Progenitor cell of endocrine pancreas (in vitro differentiated cells): ENCODE results near the gene FAM3C. TPM values are rescaled to one million over a fixed set of nuclear protein-coding genes. Genes with fewer than 3 reads are reported as not detected.

ENCODE experiments used
- DNase-seq: peaks from one replicate; pipeline ENCODE4 v3.0.0; 2021; ENCODE audit warnings: low spot score; ENCODE audit not compliant: unreplicated experiment
- H3K27ac Mint-ChIP-seq: 2 replicates; pipeline ENCODE4 v1.8.0; 2021; ENCODE audit warnings: mild to moderate bottlenecking, moderate library complexity, mixed read lengths
- H3K27me3 Mint-ChIP-seq: 2 replicates; pipeline ENCODE4 v1.8.0; 2021; ENCODE audit warnings: mixed read lengths
- H3K36me3 Mint-ChIP-seq: 2 replicates; pipeline ENCODE4 v1.8.0; 2022; ENCODE audit warnings: mixed read lengths; ENCODE audit not compliant: insufficient read depth
- H3K4me1 Mint-ChIP-seq: 2 replicates; pipeline ENCODE4 v1.8.0; 2021; ENCODE audit warnings: low read depth, mixed read lengths
- H3K4me3 Mint-ChIP-seq: 2 replicates; pipeline ENCODE4 v1.8.0; 2021; ENCODE audit warnings: low read depth, mild to moderate bottlenecking, moderate library complexity, mixed read lengths
- H3K9me3 Mint-ChIP-seq: 2 replicates; pipeline ENCODE4 v1.8.0; 2021; ENCODE audit warnings: low read depth, mixed read lengths
- CTCF ChIP-seq: fragments of 200-600 bp; sonication (generic); IDR thresholded peaks from one replicate; pipeline ENCODE4 v1.5.0; 2021; ENCODE audit warnings: antibody characterized with exemption, mild to moderate bottlenecking; ENCODE audit not compliant: unreplicated experiment
- total RNA-seq: library from RNA; stranded (reverse); gene quantifications from 2 replicates; pipeline ENCODE4 v1.2.1, GENCODE V29; 2021

FAM3C gene
- total RNA-seq, 1 donor from 2014 or later: 39.1 TPM

GRCh38 chr7:121392277-121393004 is 3.7 kb downstream of the FAM3C start:
- no peak for DNase-seq
- no peak overlapping the region for H3K4me3 Mint-ChIP-seq
- no peak for TF ChIP-seq CTCF
- no peaks in the 10 kb centered on the region for H3K27me3 Mint-ChIP-seq
- H3K4me1 Mint-ChIP-seq: peaks cover 8% of the 10 kb centered on the region
- no peak overlapping the region for H3K27ac Mint-ChIP-seq
- H3K36me3 Mint-ChIP-seq: peaks cover 11% of the 10 kb centered on the region
- peaks cover 7% of the 10 kb centered on the region for H3K9me3 Mint-ChIP-seq

DNA sequence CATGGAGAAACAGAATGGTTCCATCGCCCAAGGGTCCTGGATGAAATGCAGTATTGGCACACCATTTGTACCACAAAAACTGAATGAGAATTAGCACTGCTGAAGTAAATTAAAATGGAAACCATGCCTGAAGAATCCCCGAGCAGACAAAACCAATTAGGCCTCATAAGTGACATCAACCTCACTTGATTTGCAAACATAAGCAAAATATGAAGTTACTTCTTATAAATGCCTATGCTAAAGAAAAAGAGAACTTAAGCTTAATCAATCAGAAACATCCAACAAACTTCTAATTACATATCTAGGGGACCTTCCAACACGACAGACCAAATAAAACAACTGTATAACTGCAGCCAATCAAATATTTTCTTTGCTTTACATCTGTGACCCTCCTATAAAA is 4.4 kb downstream of the FAM3C start:
- no peak for DNase-seq
- Mint-ChIP-seq H3K36me3 (peaks cover 11% of the 10 kb centered on the region), H3K27me3 (no peaks in the 10 kb centered on the region), H3K4me1 (peaks cover 8% of the 10 kb centered on the region), H3K27ac (no peak overlapping the region), H3K4me3 (no peak overlapping the region), H3K9me3 (peaks cover 7% of the 10 kb centered on the region)
- TF ChIP-seq CTCF: no peak

GRCh38 chr7:121390617-121391016 is 5.5 kb downstream of the FAM3C start:
- Mint-ChIP-seq H3K36me3 (peaks cover 11% of the 10 kb centered on the region), H3K9me3 (peaks cover 7% of the 10 kb centered on the region), H3K27ac (no peak overlapping the region), H3K4me3 (no peak overlapping the region), H3K4me1 (peaks cover 16% of the 10 kb centered on the region), H3K27me3 (no peaks in the 10 kb centered on the region)
- TF ChIP-seq CTCF: no peak
- DNase-seq: no peak

GRCh38 chr7:121390109-121390508 is 6.0 kb downstream of the FAM3C start:
- no peak for DNase-seq
- no peaks in the 10 kb centered on the region for H3K27me3 Mint-ChIP-seq
- H3K36me3 Mint-ChIP-seq: peaks cover 11% of the 10 kb centered on the region
- TF ChIP-seq CTCF: no peak
- peaks cover 7% of the 10 kb centered on the region for H3K9me3 Mint-ChIP-seq
- H3K27ac Mint-ChIP-seq: no peak overlapping the region
- H3K4me3 Mint-ChIP-seq: no peak overlapping the region
- peaks cover 21% of the 10 kb centered on the region for H3K4me1 Mint-ChIP-seq

- H3K27me3 Mint-ChIP-seq: no peaks in the 10 kb centered on the region
- TF ChIP-seq CTCF: no peak
- H3K36me3 Mint-ChIP-seq: peaks cover 11% of the 10 kb centered on the region
- no peak overlapping the region for H3K4me3 Mint-ChIP-seq
- H3K4me1 Mint-ChIP-seq: peaks cover 26% of the 10 kb centered on the region
- no peak overlapping the region for H3K27ac Mint-ChIP-seq
- H3K9me3 Mint-ChIP-seq: peaks cover 7% of the 10 kb centered on the region
- no peak for DNase-seq
Observed at GRCh38 chr7:121388950-121389349, 7.2 kb downstream of the FAM3C start.
